Measurements from ENCODE around the gene HTR2B. TPM values are rescaled to one million over a fixed set of nuclear protein-coding genes. Genes with fewer than 3 reads are reported as not detected.

HTR2B gene
- 0.06 TPM in 1 of 5 replicates, not detected in the others for total RNA-seq (2022; extraction: Qiagen RNA extraction; ENCODE audit: low read depth)

DNA sequence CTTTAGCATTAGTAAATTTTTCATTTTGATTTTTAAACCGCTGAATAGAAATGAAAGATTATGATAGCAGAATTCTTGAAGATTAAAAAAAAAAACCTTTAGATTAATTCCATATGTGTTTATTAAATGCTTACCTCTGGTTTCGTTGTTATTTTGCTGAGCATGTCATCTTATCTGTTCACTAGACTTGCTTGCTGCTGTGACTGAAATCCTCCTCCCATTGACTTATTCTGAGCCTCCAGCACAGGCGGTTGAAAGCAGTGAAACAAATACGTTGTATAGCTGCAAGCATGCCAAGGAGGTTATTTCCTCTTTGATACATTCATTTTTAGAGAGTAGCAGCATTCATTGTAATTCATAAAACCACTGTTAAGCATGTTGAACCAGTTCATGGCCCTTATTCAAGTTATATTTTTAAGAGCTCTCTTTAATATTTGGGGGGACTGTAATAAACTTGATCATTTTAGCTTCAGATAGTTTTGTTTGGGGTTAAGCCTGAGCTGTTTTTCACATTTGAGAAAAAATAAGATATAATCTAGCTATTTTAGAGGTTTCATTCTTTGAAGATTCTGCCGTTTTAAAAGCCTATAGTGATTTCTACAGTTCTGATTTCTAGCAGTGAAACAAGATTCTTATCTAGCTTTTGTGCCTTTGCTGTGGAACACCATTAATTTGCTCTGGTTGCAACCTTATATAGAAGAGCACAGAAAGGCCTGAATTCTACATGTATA, at the start of gene HTR2B:
Gene HTR2B, minus strand, starts transcription at position 205 of the 731 bp plus-strand sequence. CDS start 1,278 bp downstream, outside the sequence.

Other genes starting within 250 kb of the HTR2B start
- not detected in 5 replicates for gene GPR55, start 199.8 kb downstream of the HTR2B start, total RNA-seq (2022; extraction: Qiagen RNA extraction; ENCODE audit: low read depth)
- not detected in 5 replicates for gene SPATA3, start 128.9 kb downstream of the HTR2B start, total RNA-seq (2022; extraction: Qiagen RNA extraction; ENCODE audit: low read depth)
- gene C2orf72, start 87.5 kb downstream of the HTR2B start, total RNA-seq (2022; extraction: Qiagen RNA extraction; ENCODE audit: low read depth): 5.2 to 8.3 TPM (median 7.4 TPM) in 5 replicates
- 108 to 122 TPM (median 110 TPM) in 5 replicates for gene PSMD1, start 68.2 kb downstream of the HTR2B start, total RNA-seq (2022; extraction: Qiagen RNA extraction; ENCODE audit: low read depth)
- 13.0 to 16.2 TPM (median 14.1 TPM) in 5 replicates for gene ARMC9, start 73.6 kb upstream of the HTR2B start, total RNA-seq (2022; extraction: Qiagen RNA extraction; ENCODE audit: low read depth)